CD14-positive monocyte (primary cell): Measurements from ENCODE around the gene NLRC4. TPM values are rescaled to one million over a fixed set of nuclear protein-coding genes. Genes with fewer than 3 reads are reported as not detected.
A peak's percentile ranks its signal among the peaks of the same experiment; 100 is the strongest.

Experiments
- DNase-seq, 3 donors: peaks; one replicate each; pipeline ENCODE4 v3.0.0-alpha.2; 2011 to 2022
- H2AFZ ChIP-seq: 2 replicates; pipeline ENCODE4 v1.6.0; 2012; ENCODE audit warnings: mild to moderate bottlenecking, low read depth, low read length, inconsistent platforms; ENCODE audit not compliant: insufficient read depth, poor library complexity, severe bottlenecking
- H3K27ac ChIP-seq, 2 donors: 1 replicate in 1 of 2; 2 replicates in 1 of 2; pipeline ENCODE4 v1.5.1; 2012 to 2013; ENCODE audit warnings: low read length in 2 of 2, control low read depth in 1 of 2, inconsistent platforms in 1 of 2, low read depth in 1 of 2, mild to moderate bottlenecking in 1 of 2
- H3K27me3 ChIP-seq, 2 donors: one replicate each; pipeline versions ENCODE4 v1.6.0 to v1.6.1; 2011 to 2013; ENCODE audit warnings: low read length in 2 of 2; ENCODE audit not compliant: control insufficient read depth in 2 of 2, insufficient read depth in 2 of 2
- H3K36me3 ChIP-seq, 2 donors: replicated peaks in 1 of 2; 1 replicate in 1 of 2; 2 replicates in 1 of 2; pipeline versions ENCODE4 v1.5.1 to v1.6.1; 2012 to 2013; ENCODE audit warnings: low read length in 2 of 2, control low read depth in 1 of 2, inconsistent platforms in 1 of 2, mild to moderate bottlenecking in 1 of 2; ENCODE audit not compliant: insufficient read depth in 2 of 2, control insufficient read depth in 1 of 2
- H3K4me1 ChIP-seq, 2 donors: 1 replicate in 1 of 2; 2 replicates in 1 of 2; pipeline versions ENCODE4 v1.5.1 to v1.6.1; 2012 to 2013; ENCODE audit warnings: low read length in 2 of 2, control low read depth in 1 of 2, inconsistent platforms in 1 of 2, mild to moderate bottlenecking in 1 of 2, moderate library complexity in 1 of 2; ENCODE audit not compliant: insufficient read depth in 2 of 2, control insufficient read depth in 1 of 2
- H3K4me2 ChIP-seq: replicated peaks from 2 replicates; pipeline ENCODE3; 2012; ENCODE audit warnings: low read length, moderate library complexity, mild to moderate bottlenecking; ENCODE audit not compliant: poor library complexity, severe bottlenecking; ENCODE audit errors: extremely low read depth
- H3K4me3 ChIP-seq, 3 experiments: fragments of 200-600 bp in 1 of 3; sonication (generic) in 1 of 3; replicated peaks in 1 of 3; 1 replicate in 2 of 3; 2 replicates in 1 of 3; pipeline ENCODE4 v1.5.1; 2011 to 2013; ENCODE audit warnings: low read length in 3 of 3, mild to moderate bottlenecking in 3 of 3, control low read depth in 2 of 3, low read depth in 2 of 3, inconsistent platforms in 1 of 3, moderate library complexity in 1 of 3
- H3K79me2 ChIP-seq: 2 replicates; pipeline ENCODE4 v1.6.0; 2012; ENCODE audit warnings: mild to moderate bottlenecking, control low read depth, inconsistent platforms, low read length, moderate library complexity; ENCODE audit not compliant: insufficient read depth
- H3K9ac ChIP-seq: 2 replicates; pipeline ENCODE4 v1.6.0; 2017; ENCODE audit warnings: low read length, mild to moderate bottlenecking; ENCODE audit not compliant: insufficient read depth, poor library complexity, severe bottlenecking
- H3K9me3 ChIP-seq, 2 donors: replicated peaks in 1 of 2; 1 replicate in 1 of 2; 2 replicates in 1 of 2; pipeline versions ENCODE4 v1.5.1 to v1.6.1; 2012 to 2013; ENCODE audit warnings: low read length in 2 of 2, control low read depth in 1 of 2; ENCODE audit not compliant: control insufficient read depth in 1 of 2, insufficient read depth in 1 of 2
- H4K20me1 ChIP-seq: 2 replicates; pipeline ENCODE4 v1.6.0; 2012; ENCODE audit warnings: mild to moderate bottlenecking, low read length, control low read depth, moderate library complexity; ENCODE audit not compliant: insufficient read depth
- H3K27ac Mint-ChIP-seq, 7 donors: one replicate each; pipeline ENCODE4 v1.8.0; 2020; ENCODE audit warnings: mild to moderate bottlenecking in 7 of 7, mixed read lengths in 7 of 7, moderate library complexity in 6 of 7, inconsistent platforms in 2 of 7
- H3K27me3 Mint-ChIP-seq, 3 donors: one replicate each; pipeline ENCODE4 v1.8.0; 2021 to 2022; ENCODE audit warnings: low read depth in 3 of 3, mild to moderate bottlenecking in 3 of 3, mixed read lengths in 3 of 3, moderate library complexity in 3 of 3, inconsistent platforms in 1 of 3
- H3K36me3 Mint-ChIP-seq, 2 donors: one replicate each; pipeline ENCODE4 v1.8.0; 2020; ENCODE audit warnings: mixed read lengths in 2 of 2, inconsistent platforms in 1 of 2, mild to moderate bottlenecking in 1 of 2
- H3K4me1 Mint-ChIP-seq: one replicate; pipeline ENCODE4 v1.8.0; 2020; ENCODE audit warnings: mild to moderate bottlenecking, mixed read lengths
- H3K4me3 Mint-ChIP-seq, 2 donors: one replicate each; pipeline ENCODE4 v1.8.0; 2020; ENCODE audit warnings: mild to moderate bottlenecking in 2 of 2, mixed read lengths in 2 of 2, moderate library complexity in 1 of 2
- H3K9me3 Mint-ChIP-seq, 7 donors: one replicate each; pipeline ENCODE4 v1.8.0; 2020 to 2022; ENCODE audit warnings: mixed read lengths in 7 of 7, mild to moderate bottlenecking in 6 of 7, moderate library complexity in 6 of 7, inconsistent platforms in 2 of 7
- CTCF ChIP-seq: fragments of 200-600 bp; IDR thresholded peaks from one replicate; pipeline ENCODE4 v1.8.0; 2022; ENCODE audit warnings: antibody characterized with exemption, mild to moderate bottlenecking
- WGBS: methylation state at CpG from one replicate; pipeline ENCODE4 v1.1.5; 2013; ENCODE audit warnings: missing lambda C conversion rate; ENCODE audit not compliant: insufficient coverage; 5-methylcytosine and 5-hydroxymethylcytosine counted together
- intact Hi-C, 2 donors: fragments of 100-400 bp; cut with micrococcal nuclease; formaldehyde crosslinking; loops; one replicate each; pipeline versions ENCODE4 v1.15.0 to v1.15.1; 2023
- polyA plus RNA-seq, 3 donors: library from polyadenylated mRNA; depleted of rRNA in 1 of 3; unstranded in 2 of 3; stranded (reverse) in 1 of 3; fragments of 300-500 nt in 2 of 3; fragments of >200 nt in 1 of 3; fragmentation: Illumina TruSeq in 2 of 3; gene quantifications; 1 replicate in 2 of 3; 2 replicates in 1 of 3; pipeline ENCODE4 v1.2.3, GENCODE V29; 2012 to 2021

Gene NLRC4
- polyA plus RNA-seq, 3 donors = 18.8 to 38.3 (median 27.3) TPM

GRCh38 chr2:32242331-32242730, 22.4 kb downstream of the NLRC4 start:
- Histone ChIP-seq H2AFZ (no peak overlapping the region), H3K4me3 (no peak overlapping the region), H3K9me3 (no peaks in the 10 kb centered on the region), H3K4me2 (no peak overlapping the region), H3K27ac (no peak overlapping the region), H3K36me3 (peaks cover 66 to 96% of the 10 kb centered on the region in 2 donors), H4K20me1 (peaks cover 98% of the 10 kb centered on the region), H3K27me3 (no peaks in the 10 kb centered on the region), H3K4me1 (no peaks in the 10 kb centered on the region), H3K79me2 (peaks cover 52% of the 10 kb centered on the region), H3K9ac (no peak overlapping the region)
- WGBS = 100% methylated on average over 1 of the region's 3 CpGs
- no peak for TF ChIP-seq CTCF
- Mint-ChIP-seq H3K9me3 (peaks cover 0 to 6% (median 0%) of the 10 kb centered on the region in 7 donors), H3K4me3 (no peak overlapping the region), H3K4me1 (peaks cover 5% of the 10 kb centered on the region), H3K27ac (peak overlapping the region in 1 of 7 donors; percentile 42), H3K36me3 (peaks cover 74 to 94% of the 10 kb centered on the region in 2 donors), H3K27me3 (peaks cover 0 to 1% (median 0%) of the 10 kb centered on the region in 3 donors)
- intact Hi-C loops = no loop called here
- no peak for DNase-seq

GRCh38 chr2:32237996-32238395, 26.7 kb downstream of the NLRC4 start:
- no peaks in the 10 kb centered on the region for H3K4me1 ChIP-seq
- H3K27me3 ChIP-seq = no peaks in the 10 kb centered on the region
- Mint-ChIP-seq H3K36me3 (peaks cover 89 to 99% of the 10 kb centered on the region in 2 donors), H3K27ac (no peak overlapping the region), H3K4me3 (no peak overlapping the region), H3K4me1 (no peaks in the 10 kb centered on the region), H3K9me3 (peaks cover 0 to 6% (median 0%) of the 10 kb centered on the region in 7 donors), H3K27me3 (peaks cover 0 to 1% (median 0%) of the 10 kb centered on the region in 3 donors)
- no peak overlapping the region for H3K4me2 ChIP-seq
- no peak overlapping the region for H3K4me3 ChIP-seq
- peaks cover 86 to 100% of the 10 kb centered on the region in 2 donors for H3K36me3 ChIP-seq
- no peak overlapping the region for H3K27ac ChIP-seq
- H3K79me2 ChIP-seq = peaks cover 16% of the 10 kb centered on the region
- no peak overlapping the region for H2AFZ ChIP-seq
- intact Hi-C loops = no loop called here
- peaks cover 93% of the 10 kb centered on the region for H4K20me1 ChIP-seq
- no CpG with 5 or more reads among the region's 2 CpGs for WGBS
- no peak for TF ChIP-seq CTCF
- no peak overlapping the region for H3K9ac ChIP-seq
- DNase-seq = no peak
- no peaks in the 10 kb centered on the region for H3K9me3 ChIP-seq
